WERI-Rb-1 (cell line): ENCODE results near the gene INSR.

Source experiments
- DNase-seq: peaks from one replicate; pipeline ENCODE4 v3.0.0-alpha.2; 2020
- H3K27ac ChIP-seq: fragments of 250-450 bp; sonication (Bioruptor Pico); 2 replicates; pipeline ENCODE4 v1.5.1; 2020; ENCODE audit warnings: mild to moderate bottlenecking, moderate library complexity
- H3K27me3 ChIP-seq: fragments of 250-450 bp; sonication (Bioruptor Pico); 2 replicates; pipeline ENCODE4 v1.5.1; 2021; ENCODE audit warnings: mild to moderate bottlenecking, low read depth, moderate library complexity; ENCODE audit not compliant: insufficient read depth, severe bottlenecking
- H3K36me3 ChIP-seq: fragments of 250-450 bp; sonication (Bioruptor Pico); 2 replicates; pipeline ENCODE4 v1.5.1; 2020; ENCODE audit warnings: mild to moderate bottlenecking, moderate library complexity
- H3K4me3 ChIP-seq: 2 replicates; pipeline ENCODE4 v1.5.1; 2011; ENCODE audit warnings: low read depth, mild to moderate bottlenecking, control low read depth, low read length
- H3K9me3 ChIP-seq: fragments of 250-450 bp; sonication (Bioruptor Pico); 2 replicates; pipeline ENCODE4 v1.5.1; 2021; ENCODE audit warnings: mild to moderate bottlenecking, moderate library complexity; ENCODE audit not compliant: severe bottlenecking
- TF ChIP-seq, protein P1 (sequence below): IDR thresholded peaks from 2 replicates; pipeline ENCODE4 v1.5.1; 2011; ENCODE audit warnings: low read depth, mild to moderate bottlenecking, control low read depth, inconsistent platforms, low read length

The INSR gene

DNA sequence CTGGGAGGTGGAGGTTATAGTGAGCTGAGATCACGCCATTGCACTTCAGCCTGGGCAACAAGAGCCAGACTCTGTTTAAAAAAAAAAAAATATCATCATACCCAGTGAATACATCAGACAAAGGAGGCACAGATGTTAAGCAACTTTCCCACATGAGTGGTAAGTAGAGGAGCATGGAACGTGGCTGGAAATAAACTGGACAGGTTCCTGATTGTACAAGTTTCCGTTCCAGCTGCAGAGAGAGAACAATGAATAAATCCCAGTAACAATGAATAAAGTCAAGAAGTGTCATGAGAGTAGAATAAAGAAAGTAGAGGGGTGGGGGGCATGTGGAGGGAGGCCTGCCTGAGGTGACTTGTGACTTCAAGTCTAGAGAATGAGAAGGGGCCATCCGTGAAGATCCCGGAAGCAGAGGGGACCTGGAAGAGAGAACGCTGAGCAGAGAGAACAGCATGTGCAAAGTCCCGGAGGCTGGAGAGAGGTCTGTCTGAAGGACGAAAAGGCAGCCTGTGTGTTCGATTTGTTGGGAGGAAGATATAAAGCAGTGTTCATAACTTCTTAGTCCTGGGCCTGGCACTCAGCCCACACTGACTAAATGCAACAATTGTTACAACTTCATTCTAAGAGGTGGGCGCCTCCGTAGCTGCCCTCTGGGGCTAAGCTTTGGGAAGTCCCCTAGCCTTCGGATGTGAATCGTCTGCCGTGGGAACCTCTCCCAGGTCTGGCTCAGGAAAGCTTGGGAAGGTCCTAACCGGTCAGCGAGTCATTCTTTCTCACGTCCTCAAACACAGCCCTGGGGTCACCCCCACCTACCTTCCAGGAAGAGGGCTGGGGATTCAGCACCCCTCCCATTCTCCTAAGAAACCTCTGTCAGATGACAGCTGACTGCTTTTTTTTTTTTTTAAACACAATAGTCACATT lies 39.2 kb upstream of the INSR start:
- Histone ChIP-seq H3K4me3 (no peak overlapping the region), H3K36me3 (no peaks in the 10 kb centered on the region), H3K27me3 (no peaks in the 10 kb centered on the region), H3K27ac (no peak overlapping the region), H3K9me3 (no peaks in the 10 kb centered on the region)
- DNase-seq: no peak
- TF ChIP-seq, protein P1, sequence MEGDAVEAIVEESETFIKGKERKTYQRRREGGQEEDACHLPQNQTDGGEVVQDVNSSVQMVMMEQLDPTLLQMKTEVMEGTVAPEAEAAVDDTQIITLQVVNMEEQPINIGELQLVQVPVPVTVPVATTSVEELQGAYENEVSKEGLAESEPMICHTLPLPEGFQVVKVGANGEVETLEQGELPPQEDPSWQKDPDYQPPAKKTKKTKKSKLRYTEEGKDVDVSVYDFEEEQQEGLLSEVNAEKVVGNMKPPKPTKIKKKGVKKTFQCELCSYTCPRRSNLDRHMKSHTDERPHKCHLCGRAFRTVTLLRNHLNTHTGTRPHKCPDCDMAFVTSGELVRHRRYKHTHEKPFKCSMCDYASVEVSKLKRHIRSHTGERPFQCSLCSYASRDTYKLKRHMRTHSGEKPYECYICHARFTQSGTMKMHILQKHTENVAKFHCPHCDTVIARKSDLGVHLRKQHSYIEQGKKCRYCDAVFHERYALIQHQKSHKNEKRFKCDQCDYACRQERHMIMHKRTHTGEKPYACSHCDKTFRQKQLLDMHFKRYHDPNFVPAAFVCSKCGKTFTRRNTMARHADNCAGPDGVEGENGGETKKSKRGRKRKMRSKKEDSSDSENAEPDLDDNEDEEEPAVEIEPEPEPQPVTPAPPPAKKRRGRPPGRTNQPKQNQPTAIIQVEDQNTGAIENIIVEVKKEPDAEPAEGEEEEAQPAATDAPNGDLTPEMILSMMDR: no peak

- Histone ChIP-seq H3K4me3 (no peak overlapping the region), H3K36me3 (no peaks in the 10 kb centered on the region), H3K27me3 (no peaks in the 10 kb centered on the region), H3K9me3 (peaks cover 1% of the 10 kb centered on the region), H3K27ac (no peak overlapping the region)
- no peak for DNase-seq
- TF ChIP-seq, protein P1: no peak
Measured at GRCh38 chr19:7331446-7331845, 37.2 kb upstream of the INSR start.

DNA sequence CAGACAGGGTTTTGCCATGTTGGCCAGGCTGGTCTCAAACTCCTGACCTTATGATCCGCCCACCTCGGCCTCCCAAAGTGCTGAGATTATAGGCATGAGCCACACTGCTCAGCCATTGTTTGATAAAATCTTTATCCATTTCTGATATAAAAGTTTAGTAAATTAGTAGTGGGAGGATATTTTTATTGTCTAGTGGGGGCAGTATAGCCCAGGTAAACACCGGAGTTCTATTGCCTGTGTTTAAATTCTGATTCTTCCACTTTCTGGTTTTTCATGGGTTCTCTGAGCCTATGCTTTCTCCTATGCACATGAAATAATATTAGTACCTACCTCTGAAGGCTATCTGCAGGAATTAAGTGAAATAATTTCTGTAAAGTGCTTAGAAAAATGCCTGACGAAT lies 34.4 kb upstream of the INSR start:
- no peaks in the 10 kb centered on the region for H3K27me3 ChIP-seq
- no peaks in the 10 kb centered on the region for H3K36me3 ChIP-seq
- TF ChIP-seq, protein P1: no peak
- no peak for DNase-seq
- H3K27ac ChIP-seq: no peak overlapping the region
- peaks cover 7% of the 10 kb centered on the region for H3K9me3 ChIP-seq
- H3K4me3 ChIP-seq: no peak overlapping the region

- DNase-seq: no peak
- H3K9me3 ChIP-seq: peaks cover 7% of the 10 kb centered on the region
- no peaks in the 10 kb centered on the region for H3K27me3 ChIP-seq
- H3K4me3 ChIP-seq: no peak overlapping the region
- H3K27ac ChIP-seq: no peak overlapping the region
- TF ChIP-seq, protein P1: no peak
- no peaks in the 10 kb centered on the region for H3K36me3 ChIP-seq
Measured at GRCh38 chr19:7327802-7328201, 33.6 kb upstream of the INSR start.

DNA sequence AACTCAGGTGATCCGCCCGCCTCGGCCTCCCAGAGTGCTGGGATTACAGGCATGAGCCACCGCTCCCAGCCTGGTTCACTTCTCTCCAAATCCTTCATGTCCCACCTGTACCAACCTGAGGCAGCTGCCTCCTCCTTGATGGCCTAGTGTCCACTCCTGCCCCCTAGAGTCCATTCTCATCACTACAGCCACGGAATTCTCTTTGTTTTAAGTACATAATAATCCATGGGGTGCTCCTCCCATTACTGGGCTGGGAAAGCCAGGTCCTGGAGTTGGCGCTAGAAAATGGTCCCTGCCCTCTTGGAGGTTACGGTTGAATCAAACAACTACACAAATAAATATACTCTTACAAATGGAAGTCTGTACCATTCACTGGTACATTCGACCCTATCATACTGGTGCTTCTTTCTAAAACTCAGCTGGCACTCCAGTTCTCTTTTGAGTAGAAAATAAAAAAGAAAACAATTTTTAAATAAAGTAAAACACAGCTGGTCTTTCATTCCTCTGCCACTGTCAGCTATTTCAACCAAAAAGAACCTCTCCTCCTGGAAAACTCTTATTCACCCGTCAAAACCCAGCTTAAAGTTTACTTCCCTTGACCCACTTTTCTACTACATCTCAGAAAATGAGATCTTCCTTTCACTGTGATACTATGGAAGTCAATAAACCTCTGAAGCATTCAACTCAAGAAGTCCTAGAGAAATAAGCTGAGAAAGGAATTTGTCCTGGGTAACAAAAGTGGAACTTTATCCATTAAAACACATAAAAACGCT lies 32.1 kb upstream of the INSR start:
- no peaks in the 10 kb centered on the region for H3K36me3 ChIP-seq
- no peaks in the 10 kb centered on the region for H3K27me3 ChIP-seq
- TF ChIP-seq, protein P1: peak; percentile 56; the same call in 1 of the 2 replicates
- peaks cover 7% of the 10 kb centered on the region for H3K9me3 ChIP-seq
- no peak overlapping the region for H3K27ac ChIP-seq
- DNase-seq: peak; percentile 59
- no peak overlapping the region for H3K4me3 ChIP-seq
